Smooth muscle cell (in vitro differentiated cells): ENCODE measurements around the gene UNC50. TPM values are rescaled to one million over a fixed set of nuclear protein-coding genes. Genes with fewer than 3 reads are reported as not detected.

Experiments
- DNase-seq: peaks from one replicate; lab custom pipeline; 2025; ENCODE audit not compliant: unreplicated experiment; lab: John Stamatoyannopoulos, UW
- H2AFZ ChIP-seq: fragments of 200-600 bp; sonication (generic); 2 replicates; pipeline ENCODE4 v1.6.0; 2016; ENCODE audit warnings: antibody characterized with exemption, low read depth, mild to moderate bottlenecking
- H3F3A ChIP-seq: fragments of 200-600 bp; sonication (generic); 2 replicates; pipeline ENCODE4 v1.6.0; 2017; ENCODE audit warnings: antibody characterized with exemption, low read depth
- H3K27ac ChIP-seq: fragments of 200-600 bp; sonication (generic); 2 replicates; pipeline ENCODE4 v1.5.1; 2016; ENCODE audit warnings: low read depth, mild to moderate bottlenecking
- H3K27me3 ChIP-seq: fragments of 200-600 bp; sonication (generic); 2 replicates; pipeline ENCODE4 v1.6.1; 2016; ENCODE audit warnings: low read depth, mild to moderate bottlenecking
- H3K36me3 ChIP-seq: fragments of 200-600 bp; sonication (generic); 2 replicates; pipeline ENCODE4 v1.5.1; 2016; ENCODE audit warnings: low read depth
- H3K4me1 ChIP-seq: fragments of 200-600 bp; sonication (generic); 2 replicates; pipeline ENCODE4 v1.5.1; 2016; ENCODE audit warnings: low read depth
- H3K4me2 ChIP-seq: fragments of 200-600 bp; sonication (generic); 2 replicates; pipeline ENCODE4 v1.6.0; 2016; ENCODE audit warnings: mild to moderate bottlenecking
- H3K4me3 ChIP-seq: fragments of 200-600 bp; sonication (generic); 2 replicates; pipeline ENCODE4 v1.5.1; 2016; ENCODE audit warnings: mild to moderate bottlenecking
- H3K79me2 ChIP-seq: fragments of 200-600 bp; sonication (generic); 2 replicates; pipeline ENCODE4 v1.6.0; 2016; ENCODE audit warnings: low read depth, mild to moderate bottlenecking
- H3K9ac ChIP-seq: fragments of 200-600 bp; sonication (generic); 2 replicates; pipeline ENCODE4 v1.6.0; 2016; ENCODE audit warnings: low read depth
- H3K9me3 ChIP-seq: fragments of 200-600 bp; sonication (generic); replicated peaks from 2 replicates; pipeline ENCODE4 v1.5.1; 2016; ENCODE audit warnings: low read depth
- H4K20me1 ChIP-seq: fragments of 200-600 bp; sonication (generic); 2 replicates; pipeline ENCODE4 v1.6.0; 2016; ENCODE audit warnings: low read depth
- WGBS: methylation state at CpG from one replicate; pipeline ENCODE4 v1.1.7; 2016; ENCODE audit warnings: low lambda C conversion rate; 5-methylcytosine and 5-hydroxymethylcytosine counted together
- polyA plus RNA-seq: library from polyadenylated mRNA; unstranded; fragments of >200 nt; fragmentation: Nextera tagmentation; extraction: Ambion mirVana; gene quantifications from 2 replicates; pipeline ENCODE4 v1.2.1, GENCODE V29; 2016
- total RNA-seq: library from RNA; depleted of rRNA; stranded (reverse); fragments of >200 nt; gene quantifications from 2 replicates; pipeline ENCODE4 v1.2.3, GENCODE V29; 2014
- TF ChIP-seq, protein P1 (sequence below): fragments of 200-600 bp; sonication (generic); IDR thresholded peaks from 2 replicates; pipeline ENCODE4 v1.5.1; 2017; ENCODE audit warnings: borderline replicate concordance, mild to moderate bottlenecking, antibody characterized with exemption; ENCODE audit not compliant: insufficient read depth, poor library complexity, severe bottlenecking

The UNC50 gene
- total and polyA plus RNA-seq, 2 experiments from 2014 or later, result 52.2 to 59.2 TPM

- Histone ChIP-seq H3K9me3 (no peaks in the 10 kb centered on the region), H3K79me2 (no peaks in the 10 kb centered on the region), H3K27ac (no peak overlapping the region), H3K27me3 (no peaks in the 10 kb centered on the region), H3K4me3 (no peak overlapping the region), H3K4me1 (no peaks in the 10 kb centered on the region), H4K20me1 (no peaks in the 10 kb centered on the region), H3F3A (no peaks in the 10 kb centered on the region), H2AFZ (no peak overlapping the region), H3K4me2 (no peak overlapping the region), H3K36me3 (no peaks in the 10 kb centered on the region), H3K9ac (no peak overlapping the region)
- TF ChIP-seq, protein P1, sequence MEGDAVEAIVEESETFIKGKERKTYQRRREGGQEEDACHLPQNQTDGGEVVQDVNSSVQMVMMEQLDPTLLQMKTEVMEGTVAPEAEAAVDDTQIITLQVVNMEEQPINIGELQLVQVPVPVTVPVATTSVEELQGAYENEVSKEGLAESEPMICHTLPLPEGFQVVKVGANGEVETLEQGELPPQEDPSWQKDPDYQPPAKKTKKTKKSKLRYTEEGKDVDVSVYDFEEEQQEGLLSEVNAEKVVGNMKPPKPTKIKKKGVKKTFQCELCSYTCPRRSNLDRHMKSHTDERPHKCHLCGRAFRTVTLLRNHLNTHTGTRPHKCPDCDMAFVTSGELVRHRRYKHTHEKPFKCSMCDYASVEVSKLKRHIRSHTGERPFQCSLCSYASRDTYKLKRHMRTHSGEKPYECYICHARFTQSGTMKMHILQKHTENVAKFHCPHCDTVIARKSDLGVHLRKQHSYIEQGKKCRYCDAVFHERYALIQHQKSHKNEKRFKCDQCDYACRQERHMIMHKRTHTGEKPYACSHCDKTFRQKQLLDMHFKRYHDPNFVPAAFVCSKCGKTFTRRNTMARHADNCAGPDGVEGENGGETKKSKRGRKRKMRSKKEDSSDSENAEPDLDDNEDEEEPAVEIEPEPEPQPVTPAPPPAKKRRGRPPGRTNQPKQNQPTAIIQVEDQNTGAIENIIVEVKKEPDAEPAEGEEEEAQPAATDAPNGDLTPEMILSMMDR, result no peak
- WGBS, result 87% methylated on average over 3 of the region's 3 CpGs
- DNase-seq, result no peak
Measured at GRCh38 chr2:98632351-98632750, 24.0 kb downstream of the UNC50 start.

GRCh38 chr2:98634406-98635092 is 26.2 kb downstream of the UNC50 start:
- H3K9ac ChIP-seq, result no peak overlapping the region
- no peak overlapping the region for H3K4me3 ChIP-seq
- no peak overlapping the region for H3K27ac ChIP-seq
- no peaks in the 10 kb centered on the region for H3K27me3 ChIP-seq
- H4K20me1 ChIP-seq, result no peaks in the 10 kb centered on the region
- no peaks in the 10 kb centered on the region for H3K9me3 ChIP-seq
- H3K4me2 ChIP-seq, result no peak overlapping the region
- no peaks in the 10 kb centered on the region for H3K36me3 ChIP-seq
- 57% methylated on average over 9 of the region's 9 CpGs for WGBS
- H3K4me1 ChIP-seq, result no peaks in the 10 kb centered on the region
- DNase-seq, result no peak
- H3K79me2 ChIP-seq, result no peaks in the 10 kb centered on the region
- no peak overlapping the region for H2AFZ ChIP-seq
- TF ChIP-seq, protein P1, result peak; percentile 35
- no peaks in the 10 kb centered on the region for H3F3A ChIP-seq

DNA sequence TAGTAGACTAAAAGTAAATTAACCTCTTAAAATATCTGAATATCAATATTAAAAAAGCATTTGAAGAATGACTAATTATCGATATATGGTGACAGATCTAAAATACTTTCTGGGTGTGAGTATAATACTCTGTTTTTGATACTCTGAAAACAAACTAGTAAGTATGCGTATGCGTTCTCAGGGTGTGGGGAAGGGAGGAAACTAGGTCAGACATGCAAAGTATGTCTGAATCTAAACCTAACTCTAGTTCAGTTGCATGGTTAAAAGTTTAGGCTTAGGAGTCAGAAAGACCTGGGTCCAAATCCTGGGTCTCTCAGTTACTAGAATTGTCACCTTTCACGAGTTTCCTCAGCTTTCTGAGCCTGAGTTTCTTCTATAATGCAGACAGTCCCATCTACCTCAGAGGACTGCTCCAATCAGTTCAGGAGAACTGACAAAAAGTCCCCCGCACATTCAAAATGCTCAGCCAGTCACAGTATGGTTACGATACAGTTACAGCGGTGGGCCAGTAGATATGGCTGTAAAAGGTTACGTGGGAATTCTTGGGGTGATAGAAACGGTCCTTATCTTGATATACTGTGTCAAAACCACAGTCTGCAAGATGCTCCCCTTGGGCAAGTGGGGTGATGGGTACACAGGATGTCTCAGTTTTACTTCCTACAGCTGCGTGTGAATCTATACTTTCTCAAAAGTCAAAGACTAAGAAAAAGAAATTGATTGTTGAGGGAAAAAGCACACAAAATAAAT is 29.2 kb downstream of the UNC50 start:
- WGBS, result 87% methylated on average over 10 of the region's 10 CpGs
- Histone ChIP-seq H4K20me1 (no peaks in the 10 kb centered on the region), H3K4me2 (no peak overlapping the region), H2AFZ (no peak overlapping the region), H3K79me2 (no peaks in the 10 kb centered on the region), H3K27ac (no peak overlapping the region), H3K9me3 (no peaks in the 10 kb centered on the region), H3K4me1 (no peaks in the 10 kb centered on the region), H3K9ac (no peak overlapping the region), H3K4me3 (no peak overlapping the region), H3K36me3 (no peaks in the 10 kb centered on the region), H3K27me3 (no peaks in the 10 kb centered on the region), H3F3A (no peaks in the 10 kb centered on the region)
- TF ChIP-seq, protein P1, result no peak
- DNase-seq, result no peak
